GM18870 (cell line): ENCODE results near the gene SLC11A1.
A peak's percentile ranks its signal among the peaks of the same experiment; 100 is the strongest.

Source experiments
- ATAC-seq: cut with Tn5 transposase; IDR thresholded peaks from one replicate; pipeline ENCODE4 v1.9.1; 2021; ENCODE audit warnings: moderate library complexity; ENCODE audit not compliant: unreplicated experiment

The SLC11A1 gene

DNA sequence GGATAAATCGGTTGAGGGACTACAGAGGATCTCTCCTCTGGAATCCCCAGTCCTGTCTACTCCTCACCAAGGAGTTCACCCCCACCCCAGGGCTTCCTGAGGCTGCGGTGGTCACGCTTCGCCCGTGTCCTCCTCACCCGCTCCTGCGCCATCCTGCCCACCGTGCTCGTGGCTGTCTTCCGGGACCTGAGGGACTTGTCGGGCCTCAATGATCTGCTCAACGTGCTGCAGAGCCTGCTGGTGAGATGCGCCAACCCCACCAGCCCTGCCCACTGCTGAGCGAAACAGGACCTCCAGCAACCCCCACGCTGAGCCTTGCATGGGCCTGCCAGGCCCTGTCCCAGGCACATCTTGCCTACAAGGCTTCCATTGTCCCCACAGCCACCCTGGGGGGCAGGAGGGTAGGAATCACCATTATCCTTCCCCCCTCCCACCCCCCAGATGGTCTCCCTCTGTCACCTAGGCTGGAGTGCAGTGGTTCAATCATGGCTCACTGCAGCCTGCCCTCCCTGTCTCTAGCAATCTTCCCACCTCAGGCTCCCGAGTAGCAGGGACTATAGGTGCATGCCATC is 10.9 kb downstream of the SLC11A1 start:
- ATAC-seq = no peak

DNA sequence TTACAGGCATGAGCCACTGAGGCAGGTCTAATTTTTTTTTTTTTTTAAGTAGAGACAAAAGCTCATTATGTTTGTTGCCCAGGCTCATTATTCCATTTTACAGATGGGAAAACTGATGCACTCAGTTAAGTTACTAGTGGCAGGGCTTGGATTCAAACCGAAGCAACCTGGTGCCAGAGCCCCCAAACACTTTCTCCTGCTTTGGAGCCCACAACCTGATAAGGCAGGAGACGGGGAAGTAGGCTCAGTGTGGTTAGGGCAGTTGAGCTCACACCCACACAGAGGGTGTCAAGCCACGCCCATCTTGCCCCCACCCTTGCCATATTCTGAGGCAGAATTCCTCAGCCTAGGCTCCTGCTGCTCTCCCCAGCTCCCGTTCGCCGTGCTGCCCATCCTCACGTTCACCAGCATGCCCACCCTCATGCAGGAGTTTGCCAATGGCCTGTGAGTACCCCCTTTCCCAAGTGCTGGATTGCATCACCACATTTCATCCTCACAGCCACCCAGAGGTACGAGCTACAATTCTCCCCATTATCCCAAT is 11.7 kb downstream of the SLC11A1 start:
- ATAC-seq = no peak

DNA sequence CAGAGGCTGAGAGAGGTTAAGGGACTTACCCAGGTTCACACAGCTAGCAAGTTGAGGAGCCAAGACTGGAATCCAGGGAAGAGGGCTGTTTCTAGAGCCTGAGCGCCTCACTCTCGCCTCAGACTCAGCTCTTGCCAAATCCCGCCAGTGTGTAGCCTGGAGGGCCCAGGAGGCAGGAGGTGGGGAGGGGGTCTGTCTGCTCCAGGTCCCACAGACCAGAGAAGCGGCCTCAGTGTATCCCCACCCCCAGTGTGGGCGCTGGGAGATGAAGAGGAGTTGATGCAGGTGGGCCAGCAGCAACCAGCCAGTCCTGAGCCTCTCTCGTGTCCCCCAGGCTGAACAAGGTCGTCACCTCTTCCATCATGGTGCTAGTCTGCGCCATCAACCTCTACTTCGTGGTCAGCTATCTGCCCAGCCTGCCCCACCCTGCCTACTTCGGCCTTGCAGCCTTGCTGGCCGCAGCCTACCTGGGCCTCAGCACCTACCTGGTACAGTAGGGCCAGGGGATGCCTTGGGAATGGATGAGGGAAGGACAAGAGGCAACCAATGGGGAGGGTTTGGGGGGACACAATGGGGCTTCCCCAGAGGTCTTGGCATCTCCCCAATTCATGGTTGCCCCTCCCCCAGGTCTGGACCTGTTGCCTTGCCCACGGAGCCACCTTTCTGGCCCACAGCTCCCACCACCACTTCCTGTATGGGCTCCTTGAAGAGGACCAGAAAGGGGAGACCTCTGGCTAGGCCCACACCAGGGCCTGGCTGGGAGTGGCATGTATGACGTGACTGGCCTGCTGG is 12.4 kb downstream of the SLC11A1 start:
- no peak for ATAC-seq

DNA sequence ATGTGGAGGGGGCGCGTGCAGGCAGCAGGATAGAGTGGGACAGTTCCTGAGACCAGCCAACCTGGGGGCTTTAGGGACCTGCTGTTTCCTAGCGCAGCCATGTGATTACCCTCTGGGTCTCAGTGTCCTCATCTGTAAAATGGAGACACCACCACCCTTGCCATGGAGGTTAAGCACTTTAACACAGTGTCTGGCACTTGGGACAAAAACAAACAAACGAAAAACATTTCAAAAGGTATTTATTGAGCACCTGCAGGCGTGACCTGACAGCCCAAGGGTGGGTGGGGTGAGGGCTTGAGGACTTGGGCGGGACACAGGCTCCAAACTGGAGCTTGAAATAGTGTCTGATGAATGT is 13.0 kb downstream of the SLC11A1 start:
- ATAC-seq = no peak

DNA sequence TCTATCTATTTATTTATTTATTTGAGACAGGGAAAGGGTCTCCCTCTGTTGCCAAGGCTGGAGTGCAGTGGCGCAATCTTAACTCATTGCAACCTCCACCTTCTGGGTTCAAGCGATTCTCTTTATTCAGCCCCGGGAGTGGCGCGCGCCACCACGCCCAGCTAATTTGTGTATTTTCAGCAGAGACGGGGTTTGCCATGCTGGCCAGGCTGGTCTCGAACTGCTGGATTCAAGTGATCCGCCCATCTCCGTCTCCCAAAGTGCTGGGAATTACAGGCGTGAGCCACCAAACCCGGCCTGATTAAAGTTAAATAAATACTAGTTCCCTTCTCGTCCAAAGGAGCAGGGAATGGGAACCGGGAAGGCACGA is 13.4 kb downstream of the SLC11A1 start:
- no peak for ATAC-seq

DNA sequence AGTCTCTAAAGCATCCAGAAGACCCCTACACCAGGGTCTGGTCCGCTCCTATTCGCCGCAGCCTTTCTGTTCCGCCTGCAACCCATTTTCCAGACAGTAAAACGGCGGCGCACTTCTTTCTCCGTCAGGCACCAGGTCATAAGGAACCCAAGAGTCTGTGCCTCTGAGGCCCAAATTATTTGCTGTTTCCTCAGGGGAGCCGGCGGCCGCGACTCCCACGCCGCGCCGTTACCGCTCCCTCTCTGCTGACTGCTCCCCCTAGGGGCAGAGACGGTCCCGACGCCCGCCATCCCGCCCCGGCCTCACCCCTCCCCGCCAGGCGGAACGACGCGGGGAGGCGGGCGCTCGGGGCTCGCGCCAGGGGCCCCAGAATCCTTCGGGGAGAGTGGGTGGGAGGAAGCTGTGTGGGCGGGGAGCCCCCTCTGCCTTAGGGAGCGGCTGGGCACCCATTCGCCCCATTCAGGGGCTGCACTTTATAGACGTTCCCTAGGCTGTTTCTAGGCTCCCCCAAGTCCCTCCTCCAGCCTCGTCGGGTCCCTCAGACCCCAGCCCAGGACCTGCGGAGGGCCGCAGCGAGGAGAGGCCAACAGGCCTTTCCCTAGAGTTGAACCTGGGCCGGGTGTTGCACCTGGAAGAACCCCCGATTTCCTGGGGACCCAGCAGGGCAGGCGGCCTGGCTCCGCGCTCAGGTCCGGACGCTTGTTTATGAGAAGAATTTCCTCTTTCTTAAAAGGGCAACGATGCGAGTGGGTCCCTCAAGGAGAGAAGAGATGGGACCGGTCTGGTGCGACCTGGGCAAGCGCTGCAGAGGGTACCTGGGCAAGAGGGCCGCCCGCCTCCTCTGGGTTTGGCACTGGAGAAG is 14.0 kb downstream of the SLC11A1 start:
- peak; percentile 34 for ATAC-seq

DNA sequence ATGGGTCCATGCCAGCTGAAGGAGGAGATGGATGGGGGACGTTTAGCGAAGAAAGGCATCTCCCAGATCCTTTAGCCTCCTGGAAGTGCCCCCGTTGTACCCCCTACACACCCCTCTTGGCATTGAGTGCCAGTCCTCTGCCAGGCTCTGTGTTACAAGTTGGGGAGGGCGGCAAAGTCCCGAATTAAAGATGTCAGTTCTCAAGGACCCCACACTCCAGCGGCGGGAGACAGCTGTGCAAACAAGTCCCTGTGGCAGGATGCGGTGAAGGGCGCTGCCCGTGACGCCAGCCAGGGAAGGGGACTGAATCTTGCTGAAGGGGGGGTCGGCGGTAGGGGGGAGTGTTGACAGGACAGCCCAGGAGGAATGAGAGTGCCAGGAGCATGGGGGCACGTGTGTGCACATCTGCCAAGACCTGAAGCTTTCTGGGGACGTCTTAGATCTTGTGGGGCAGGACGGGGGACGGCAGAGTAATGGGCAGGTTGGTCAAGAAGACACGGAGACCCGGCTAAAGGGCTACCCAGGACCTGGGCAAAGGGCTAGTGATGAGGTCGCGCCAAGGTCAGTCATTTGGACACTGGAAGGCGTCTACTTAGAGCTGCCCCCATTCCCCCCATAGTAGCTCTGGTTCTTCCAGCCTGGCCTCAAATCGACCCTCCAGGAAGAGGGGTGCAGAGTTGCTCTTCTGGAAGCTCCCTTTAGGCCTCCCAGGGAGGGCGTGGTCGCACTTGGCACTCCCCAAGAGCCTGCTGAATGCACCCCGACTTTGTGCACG is 14.8 kb downstream of the SLC11A1 start:
- ATAC-seq = no peak

DNA sequence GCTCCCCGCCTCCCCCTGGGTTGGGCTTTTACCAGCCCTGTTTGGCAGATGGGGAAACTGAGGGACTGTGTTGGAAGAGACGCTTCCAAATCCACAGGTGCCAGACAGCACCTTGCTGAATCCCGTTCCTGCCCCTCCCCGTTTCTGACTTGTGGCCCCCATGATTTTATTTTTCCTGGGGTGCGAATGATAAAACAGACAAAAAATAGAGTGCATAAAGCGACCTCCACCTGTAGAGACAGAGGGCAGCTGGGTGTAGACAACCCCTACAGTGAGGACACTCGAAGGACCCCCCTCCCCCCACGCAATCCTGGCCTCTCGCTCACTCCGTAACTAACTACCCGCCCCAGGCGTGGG is 15.4 kb downstream of the SLC11A1 start:
- no peak for ATAC-seq

DNA sequence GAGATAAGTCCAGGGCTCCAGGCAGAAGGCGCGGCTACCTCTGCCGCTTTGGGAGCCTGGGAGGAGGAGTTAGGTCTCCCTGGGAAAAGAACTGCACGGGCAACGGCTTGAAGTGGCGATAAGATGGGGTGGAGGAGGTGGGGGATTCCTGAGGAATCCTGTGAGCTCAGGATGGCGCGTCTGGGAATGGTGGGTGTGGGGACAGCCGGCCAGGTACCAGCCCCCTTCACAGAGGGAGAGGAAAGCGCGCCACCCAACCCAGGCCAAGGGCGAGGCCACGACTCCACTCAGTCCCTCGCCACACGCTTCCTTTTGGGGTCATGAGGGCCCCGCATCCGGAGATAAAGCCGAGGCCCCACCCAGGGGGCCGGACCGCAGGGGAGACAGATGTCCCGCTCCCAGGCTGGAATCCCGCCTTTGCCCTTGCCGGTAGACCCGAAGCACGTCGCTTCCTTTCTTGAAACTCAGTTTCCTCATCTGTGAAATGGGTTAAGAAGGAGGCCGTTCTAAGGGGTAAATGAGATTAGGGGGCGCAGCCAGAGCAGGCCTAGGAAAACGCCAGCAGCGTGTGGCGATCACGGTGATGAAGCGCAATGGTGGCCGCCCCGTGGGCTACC is 15.9 kb downstream of the SLC11A1 start:
- no peak for ATAC-seq

DNA sequence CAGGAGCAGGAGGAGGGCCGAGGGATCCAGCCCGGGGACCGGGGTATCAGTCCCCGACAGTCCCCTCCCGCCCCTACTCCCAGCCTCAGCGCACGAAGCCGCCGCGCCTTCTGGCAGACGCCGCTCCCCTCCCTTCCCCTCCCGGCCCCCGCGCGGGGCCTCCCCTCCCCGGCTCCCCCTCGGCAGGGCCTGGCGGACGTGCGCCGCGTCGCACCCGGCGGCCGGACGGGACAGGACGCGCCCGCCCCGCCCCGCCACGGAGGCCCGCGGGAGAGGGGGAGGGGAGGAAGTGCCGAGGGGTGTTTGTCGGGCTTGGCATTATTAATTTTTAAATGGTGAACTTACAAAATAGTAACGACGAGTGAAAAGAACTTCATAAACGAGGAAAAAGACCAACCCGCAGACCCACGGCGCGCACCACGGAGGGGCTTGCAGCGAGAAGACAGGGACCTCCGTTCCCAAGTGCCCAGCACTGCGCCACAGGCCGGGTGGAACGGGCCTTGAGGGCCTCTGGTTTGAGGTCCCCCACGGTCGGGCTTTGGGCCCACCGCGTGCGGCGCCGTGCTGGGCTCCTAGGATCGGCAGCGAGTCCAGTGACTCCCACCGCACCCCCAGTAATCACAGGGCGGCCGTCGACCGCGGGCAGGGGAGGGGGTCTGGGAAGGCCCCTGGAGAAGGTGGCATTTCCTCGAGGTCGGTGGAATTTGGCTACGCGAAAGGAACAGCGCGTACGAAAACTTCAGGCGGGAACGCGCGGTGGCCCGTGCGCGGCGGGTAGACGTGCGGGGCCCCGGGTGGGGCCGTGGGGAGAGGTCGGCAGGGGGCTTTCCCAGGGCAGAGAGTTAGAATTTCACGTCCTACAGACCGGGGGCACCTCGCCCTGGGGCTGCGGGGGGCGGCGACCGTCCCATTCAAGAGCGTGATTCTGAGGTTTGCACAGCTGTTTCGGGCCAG is 16.6 kb downstream of the SLC11A1 start:
- peak; percentile 4 for ATAC-seq

DNA sequence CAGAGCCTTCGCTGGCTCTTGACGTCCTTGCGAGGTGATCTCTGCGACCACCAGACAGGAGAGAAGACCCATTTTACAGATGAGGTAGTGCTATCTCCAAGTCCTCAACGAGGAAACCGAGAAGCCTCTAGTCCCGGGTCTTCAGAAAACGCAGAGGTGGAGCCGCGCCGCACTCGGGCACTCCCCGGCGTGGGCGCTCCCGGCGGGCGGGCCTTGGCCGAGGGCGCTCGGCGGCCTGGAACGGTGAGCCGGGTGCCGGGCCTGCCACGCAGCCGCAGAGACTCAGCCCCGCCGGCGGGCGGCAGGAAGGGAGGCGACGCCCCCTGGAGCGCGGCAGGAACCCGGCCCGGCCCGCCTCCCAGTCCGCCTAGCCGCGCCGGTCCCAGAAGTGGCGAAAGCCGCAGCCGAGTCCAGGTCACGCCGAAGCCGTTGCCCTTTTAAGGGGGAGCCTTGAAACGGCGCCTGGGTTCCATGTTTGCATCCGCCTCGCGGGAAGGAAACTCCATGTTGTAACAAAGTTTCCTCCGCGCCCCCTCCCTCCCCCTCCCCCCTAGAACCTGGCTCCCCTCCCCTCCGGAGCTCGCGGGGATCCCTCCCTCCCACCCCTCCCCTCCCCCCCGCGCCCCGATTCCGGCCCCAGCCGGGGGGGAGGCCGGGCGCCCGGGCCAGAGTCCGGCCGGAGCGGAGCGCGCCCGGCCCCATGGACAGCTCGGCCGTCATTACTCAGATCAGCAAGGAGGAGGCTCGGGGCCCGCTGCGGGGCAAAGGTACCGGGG is 17.5 kb downstream of the SLC11A1 start, which contains the start of gene CTDSP1:
Gene CTDSP1 (plus strand): TSS at position 478 of the 776 bp plus-strand sequence. CDS start 223 bp downstream, at position 701.
- peak; percentile 28 for ATAC-seq

DNA sequence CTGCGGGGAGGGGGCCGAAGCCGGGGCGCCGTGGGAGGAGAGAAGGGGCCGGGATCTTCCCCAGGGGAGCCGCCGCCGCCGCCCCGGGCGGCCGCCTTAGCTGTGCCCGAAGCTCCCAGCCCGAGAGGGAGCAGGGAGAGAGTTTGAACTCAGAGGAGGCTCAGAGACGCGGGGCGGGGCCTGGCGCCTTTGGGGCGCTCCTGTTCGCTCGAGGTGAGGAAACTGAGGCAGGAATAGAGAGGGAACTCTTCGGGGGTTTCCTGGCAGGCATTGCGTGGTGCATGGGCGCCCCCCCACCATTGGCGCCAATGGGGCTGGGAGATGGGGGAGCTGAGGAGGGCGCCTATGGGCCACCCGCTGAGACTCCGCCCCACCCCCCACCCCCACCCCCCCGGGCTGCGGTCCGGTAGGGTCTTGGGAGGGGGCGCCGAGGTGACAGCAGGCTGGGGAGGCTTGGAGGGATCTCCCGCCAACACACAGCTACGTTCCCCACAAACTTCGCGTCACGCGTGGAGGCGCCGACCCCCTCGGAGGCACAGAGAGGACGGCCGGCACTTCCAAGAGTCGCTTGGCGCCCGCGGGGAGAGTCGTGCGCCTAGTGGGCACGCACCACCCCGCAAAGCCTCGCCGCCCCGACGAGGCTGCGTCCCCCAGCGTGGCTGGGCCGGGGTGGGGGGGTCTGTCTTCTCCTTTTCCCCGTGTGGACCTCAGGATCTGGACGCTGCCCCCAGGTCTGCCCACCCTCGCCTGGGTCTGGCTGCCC is 18.3 kb downstream of the SLC11A1 start:
- no peak for ATAC-seq

DNA sequence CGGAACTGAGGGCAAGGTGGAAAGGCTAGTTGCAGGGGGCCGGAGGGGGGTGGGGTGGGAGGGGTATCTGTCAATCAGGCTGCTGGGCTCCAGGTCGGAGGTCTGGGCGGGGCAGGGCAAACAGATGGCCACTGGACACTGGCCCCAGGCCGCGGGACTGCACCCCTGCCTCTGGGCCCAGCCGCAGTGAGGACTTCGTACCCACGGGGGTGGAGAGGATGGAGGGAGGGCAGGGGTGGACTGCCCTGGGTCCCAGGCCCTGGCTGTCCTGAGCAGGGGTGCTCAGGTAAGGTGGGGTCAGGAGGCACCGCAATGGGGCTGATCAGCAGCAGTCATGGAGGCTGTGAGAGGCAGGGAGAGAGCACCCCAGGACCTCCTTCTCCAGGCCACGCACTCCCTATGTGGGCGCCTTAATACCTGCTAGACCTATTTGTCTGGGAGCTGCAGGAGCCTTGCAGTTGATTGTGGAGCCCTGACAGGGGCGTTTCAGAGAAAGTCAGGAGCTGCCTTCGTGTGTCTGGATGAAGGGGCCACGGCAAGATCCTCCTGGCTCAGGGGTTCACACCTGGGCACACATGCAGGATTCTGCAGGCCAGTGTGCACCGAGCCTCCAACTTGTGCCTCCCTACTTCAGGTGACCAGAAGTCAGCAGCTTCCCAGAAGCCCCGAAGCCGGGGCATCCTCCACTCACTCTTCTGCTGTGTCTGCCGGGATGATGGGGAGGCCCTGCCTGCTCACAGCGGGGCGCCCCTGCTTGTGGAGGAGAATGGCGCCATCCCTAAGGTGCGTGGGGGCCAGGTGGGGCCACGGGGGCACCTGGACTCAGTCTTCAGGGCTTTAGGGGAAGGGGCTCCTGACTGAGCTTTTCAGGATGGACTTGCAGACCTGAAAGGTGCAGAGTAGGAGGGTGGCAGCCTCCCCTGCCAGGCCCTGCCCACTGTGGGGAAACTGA is 19.1 kb downstream of the SLC11A1 start:
- no peak for ATAC-seq

DNA sequence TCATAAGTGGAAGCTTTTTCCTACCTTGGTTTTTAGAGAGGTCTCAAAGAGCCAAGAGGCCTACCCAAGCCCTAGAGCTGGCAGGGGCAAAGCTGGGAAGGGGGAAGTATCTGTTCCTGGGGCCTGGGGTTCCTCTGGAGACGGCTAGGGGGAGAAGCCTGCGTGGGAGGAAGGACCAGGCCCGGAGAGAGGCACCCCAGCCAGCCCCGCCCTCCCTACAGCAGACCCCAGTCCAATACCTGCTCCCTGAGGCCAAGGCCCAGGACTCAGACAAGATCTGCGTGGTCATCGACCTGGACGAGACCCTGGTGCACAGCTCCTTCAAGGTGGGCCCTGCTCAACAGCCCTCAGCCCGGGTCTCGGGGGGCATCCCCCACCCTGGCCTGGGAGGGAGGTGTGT is 19.8 kb downstream of the SLC11A1 start:
- ATAC-seq = no peak

DNA sequence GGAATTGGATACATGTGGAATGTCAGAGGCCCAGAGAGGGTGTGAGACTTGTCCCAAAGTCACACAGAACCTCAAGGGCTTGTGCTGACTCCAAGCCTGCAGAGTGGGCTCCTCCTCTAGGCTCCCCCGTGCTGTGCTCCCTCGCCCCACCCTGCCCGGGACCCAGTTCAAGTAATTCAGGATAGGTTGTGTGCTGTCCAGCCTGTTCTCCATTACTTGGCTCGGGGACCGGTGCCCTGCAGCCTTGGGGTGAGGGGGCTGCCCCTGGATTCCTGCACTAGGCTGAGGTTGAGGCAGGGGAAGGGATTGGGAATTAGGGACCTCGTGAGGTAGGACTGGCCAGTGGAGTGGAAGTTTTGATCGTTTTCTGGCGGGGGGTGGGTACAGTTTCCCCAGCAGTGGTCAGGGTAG is 20.4 kb downstream of the SLC11A1 start:
- ATAC-seq = no peak

DNA sequence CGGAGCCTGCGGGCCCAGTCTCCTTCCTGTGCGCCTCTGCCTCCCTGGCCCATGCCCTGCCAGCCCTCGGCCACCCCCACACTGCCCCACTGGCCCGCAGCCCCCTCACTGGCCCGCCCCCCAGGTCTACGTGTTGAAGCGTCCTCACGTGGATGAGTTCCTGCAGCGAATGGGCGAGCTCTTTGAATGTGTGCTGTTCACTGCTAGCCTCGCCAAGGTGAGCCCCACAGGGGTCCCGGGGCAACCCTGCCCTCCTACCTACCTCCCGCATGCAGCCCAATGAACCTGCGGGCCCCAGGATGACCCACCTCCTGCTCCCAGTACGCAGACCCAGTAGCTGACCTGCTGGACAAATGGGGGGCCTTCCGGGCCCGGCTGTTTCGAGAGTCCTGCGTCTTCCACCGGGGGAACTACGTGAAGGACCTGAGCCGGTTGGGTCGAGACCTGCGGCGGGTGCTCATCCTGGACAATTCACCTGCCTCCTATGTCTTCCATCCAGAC is 20.9 kb downstream of the SLC11A1 start:
- no peak for ATAC-seq

DNA sequence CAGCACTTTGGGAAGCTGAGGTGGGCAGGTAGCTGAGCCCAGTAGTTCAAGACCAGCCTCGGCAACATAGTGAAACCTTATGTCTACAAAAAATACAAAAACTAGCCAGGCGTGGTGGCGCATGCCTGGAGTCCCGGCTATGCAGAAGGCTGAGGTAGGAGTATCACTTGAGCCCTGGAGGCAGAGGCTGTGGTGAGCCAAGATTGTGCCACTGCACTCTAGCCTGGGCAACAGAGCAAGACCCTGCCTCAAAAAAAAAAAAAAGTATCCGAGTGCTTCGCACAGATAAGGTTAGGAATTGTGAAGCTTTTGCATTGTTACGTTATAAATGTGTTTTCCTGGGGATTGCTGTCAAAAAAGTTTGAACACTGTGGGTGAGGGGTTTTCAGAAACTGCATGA is 21.7 kb downstream of the SLC11A1 start:
- ATAC-seq = no peak
